Ectodermal cell (in vitro differentiated cells): Measurements from ENCODE around the gene MMADHC.

Experiments used
- H3K27ac ChIP-seq: 2 replicates; pipeline ENCODE4 v1.7.0; 2013; ENCODE audit warnings: mild to moderate bottlenecking, low read depth, low read length; ENCODE audit not compliant: insufficient read depth, poor library complexity, severe bottlenecking
- H3K27me3 ChIP-seq: 2 replicates; pipeline ENCODE4 v1.7.0; 2013; ENCODE audit warnings: mild to moderate bottlenecking, low read length; ENCODE audit not compliant: insufficient read depth, control insufficient read depth, poor library complexity, severe bottlenecking
- H3K36me3 ChIP-seq: one replicate; pipeline ENCODE4 v1.7.0; 2013; ENCODE audit warnings: low read length; ENCODE audit not compliant: control insufficient read depth, insufficient read depth
- H3K4me1 ChIP-seq: one replicate; pipeline ENCODE4 v1.7.0; 2013; ENCODE audit warnings: low read length; ENCODE audit not compliant: control insufficient read depth, insufficient read depth
- H3K4me3 ChIP-seq: 2 replicates; pipeline ENCODE4 v1.7.0; 2013; ENCODE audit warnings: low read depth, low read length, control low read depth; ENCODE audit not compliant: insufficient read depth
- H3K9me3 ChIP-seq: 2 replicates; pipeline ENCODE4 v1.7.0; 2013; ENCODE audit warnings: mild to moderate bottlenecking, low read length, moderate library complexity; ENCODE audit not compliant: control insufficient read depth
- WGBS, 2 experiments: methylation state at CpG; one replicate each; pipeline ENCODE4 v1.1.7; 2013; ENCODE audit warnings: missing lambda C conversion rate in 2 of 2; 5-methylcytosine and 5-hydroxymethylcytosine counted together

MMADHC gene

GRCh38 chr2:149613704-149614103 is 26.1 kb upstream of the MMADHC start:
- Histone ChIP-seq H3K4me1 (no peaks in the 10 kb centered on the region), H3K9me3 (no peaks in the 10 kb centered on the region), H3K36me3 (no peaks in the 10 kb centered on the region), H3K27me3 (no peaks in the 10 kb centered on the region), H3K4me3 (no peak overlapping the region), H3K27ac (no peak overlapping the region)
- 100% methylated on average over 2 of the region's 2 CpGs for WGBS, 2 experiments

GRCh38 chr2:149612122-149612521 is 24.5 kb upstream of the MMADHC start:
- Histone ChIP-seq H3K27me3 (no peaks in the 10 kb centered on the region), H3K27ac (no peak overlapping the region), H3K4me1 (no peaks in the 10 kb centered on the region), H3K4me3 (no peak overlapping the region), H3K9me3 (no peaks in the 10 kb centered on the region), H3K36me3 (no peaks in the 10 kb centered on the region)
- WGBS, 2 experiments: 93 to 94% methylated on average over 1 of the region's 1 CpG

GRCh38 chr2:149611100-149611820 is 23.7 kb upstream of the MMADHC start:
- Histone ChIP-seq H3K27ac (no peak overlapping the region), H3K36me3 (no peaks in the 10 kb centered on the region), H3K9me3 (no peaks in the 10 kb centered on the region), H3K4me3 (no peak overlapping the region), H3K27me3 (no peaks in the 10 kb centered on the region), H3K4me1 (no peaks in the 10 kb centered on the region)
- 89 to 90% methylated on average over 7 of the region's 7 CpGs for WGBS, 2 experiments

- no peak overlapping the region for H3K27ac ChIP-seq
- no peaks in the 10 kb centered on the region for H3K4me1 ChIP-seq
- no peaks in the 10 kb centered on the region for H3K36me3 ChIP-seq
Observed at GRCh38 chr2:149606251-149606811, 18.8 kb upstream of the MMADHC start.

GRCh38 chr2:149603248-149603647 is 15.7 kb upstream of the MMADHC start:
- Histone ChIP-seq H3K27me3 (no peaks in the 10 kb centered on the region), H3K4me3 (no peak overlapping the region), H3K36me3 (no peaks in the 10 kb centered on the region), H3K27ac (no peak overlapping the region), H3K4me1 (no peaks in the 10 kb centered on the region), H3K9me3 (no peaks in the 10 kb centered on the region)
- 98% methylated on average over 4 of the region's 4 CpGs for WGBS, 2 experiments

More at GRCh38 chr2:149606251-149606811, 18.8 kb upstream of the MMADHC start:
- H3K9me3 ChIP-seq: no peaks in the 10 kb centered on the region
- no peaks in the 10 kb centered on the region for H3K27me3 ChIP-seq
- no peak overlapping the region for H3K4me3 ChIP-seq

GRCh38 chr2:149601141-149601796 is 13.7 kb upstream of the MMADHC start:
- Histone ChIP-seq H3K9me3 (no peaks in the 10 kb centered on the region), H3K4me1 (no peaks in the 10 kb centered on the region), H3K4me3 (no peak overlapping the region), H3K36me3 (no peaks in the 10 kb centered on the region), H3K27me3 (no peaks in the 10 kb centered on the region), H3K27ac (no peak overlapping the region)
- WGBS, 2 experiments: 89 to 90% methylated on average over 2 of the region's 3 CpGs

- no peaks in the 10 kb centered on the region for H3K36me3 ChIP-seq
- H3K4me1 ChIP-seq: no peaks in the 10 kb centered on the region
- H3K27ac ChIP-seq: no peak overlapping the region
- H3K27me3 ChIP-seq: no peaks in the 10 kb centered on the region
- 55 to 57% methylated on average over 13 of the region's 13 CpGs for WGBS, 2 experiments
- H3K9me3 ChIP-seq: no peaks in the 10 kb centered on the region
- H3K4me3 ChIP-seq: no peak overlapping the region
Observed at GRCh38 chr2:149597668-149598326, 10.2 kb upstream of the MMADHC start.

- Histone ChIP-seq H3K27ac (no peak overlapping the region), H3K4me3 (no peak overlapping the region), H3K27me3 (no peaks in the 10 kb centered on the region), H3K36me3 (no peaks in the 10 kb centered on the region), H3K9me3 (no peaks in the 10 kb centered on the region), H3K4me1 (no peaks in the 10 kb centered on the region)
- WGBS, 2 experiments: 60 to 65% methylated on average over 6 to 7 of the region's 7 CpGs
Observed at GRCh38 chr2:149597050-149597667, 9.6 kb upstream of the MMADHC start.

GRCh38 chr2:149596471-149596870 is 8.9 kb upstream of the MMADHC start:
- no peak overlapping the region for H3K4me3 ChIP-seq
- H3K27ac ChIP-seq: no peak overlapping the region
- H3K9me3 ChIP-seq: no peaks in the 10 kb centered on the region
- no peaks in the 10 kb centered on the region for H3K36me3 ChIP-seq
- WGBS, 2 experiments: 91 to 97% methylated on average over 7 of the region's 7 CpGs
- no peaks in the 10 kb centered on the region for H3K27me3 ChIP-seq
- H3K4me1 ChIP-seq: no peaks in the 10 kb centered on the region
